Astrocyte (in vitro differentiated cells and primary cell): ENCODE results near the gene HIRA. TPM values are rescaled to one million over a fixed set of nuclear protein-coding genes. Genes with fewer than 3 reads are reported as not detected.

Source experiments
- DNase-seq: peaks from one replicate; pipeline ENCODE4 v3.0.0-alpha.2; 2010; ENCODE audit warnings: low read depth
- FAIRE-seq: peaks from 2 replicates; lab custom pipeline; 2011; peaks lifted over from hg19 to GRCh38; lab: Jason Lieb, UNC
- H2AFZ ChIP-seq: 2 replicates; pipeline ENCODE4 v1.6.0; 2012; ENCODE audit warnings: low read depth, low read length, inconsistent platforms
- H3K27ac ChIP-seq: 2 replicates; pipeline ENCODE4 v1.5.1; 2011; ENCODE audit warnings: low read depth, low read length, inconsistent platforms
- H3K27me3 ChIP-seq: 2 replicates; pipeline ENCODE4 v1.6.0; 2011; ENCODE audit warnings: low read length, inconsistent platforms; ENCODE audit not compliant: insufficient read depth
- H3K36me3 ChIP-seq: 2 replicates; pipeline ENCODE4 v1.5.1; 2011; ENCODE audit warnings: low read length, inconsistent platforms; ENCODE audit not compliant: insufficient read depth
- H3K4me1 ChIP-seq: 2 replicates; pipeline ENCODE4 v1.5.1; 2011; ENCODE audit warnings: low read length, inconsistent platforms; ENCODE audit not compliant: insufficient read depth
- H3K4me2 ChIP-seq: 2 replicates; pipeline ENCODE4 v1.6.0; 2012; ENCODE audit warnings: low read length, inconsistent platforms
- H3K4me3 ChIP-seq: 2 replicates; pipeline ENCODE4 v1.5.1; 2011; ENCODE audit warnings: low read depth, mild to moderate bottlenecking, low read length, inconsistent platforms; ENCODE audit not compliant: insufficient read depth
- H3K79me2 ChIP-seq: 2 replicates; pipeline ENCODE4 v1.6.0; 2012; ENCODE audit warnings: mild to moderate bottlenecking, low read length, inconsistent platforms; ENCODE audit not compliant: insufficient read depth
- H3K9ac ChIP-seq: 2 replicates; pipeline ENCODE4 v1.6.0; 2012; ENCODE audit warnings: mild to moderate bottlenecking, low read length, inconsistent platforms
- H3K9me3 ChIP-seq: 2 replicates; pipeline ENCODE4 v1.5.1; 2012; ENCODE audit warnings: low read depth, mild to moderate bottlenecking, low read length, inconsistent platforms; ENCODE audit not compliant: insufficient read depth
- H4K20me1 ChIP-seq: 2 replicates; pipeline ENCODE4 v1.6.0; 2012; ENCODE audit warnings: low read length, inconsistent platforms; ENCODE audit not compliant: insufficient read depth
- H3K27ac Mint-ChIP-seq: one replicate; pipeline ENCODE4 v1.8.0; 2021; ENCODE audit warnings: mild to moderate bottlenecking, mixed read lengths; ENCODE audit not compliant: unreplicated experiment
- H3K27me3 Mint-ChIP-seq: one replicate; pipeline ENCODE4 v1.8.0; 2021; ENCODE audit warnings: low read depth, mixed read lengths; ENCODE audit not compliant: unreplicated experiment
- H3K36me3 Mint-ChIP-seq: one replicate; pipeline ENCODE4 v1.8.0; 2021; ENCODE audit warnings: low read depth, mixed read lengths; ENCODE audit not compliant: unreplicated experiment
- H3K4me1 Mint-ChIP-seq: one replicate; pipeline ENCODE4 v1.8.0; 2021; ENCODE audit warnings: low read depth, mixed read lengths; ENCODE audit not compliant: unreplicated experiment
- H3K4me3 Mint-ChIP-seq: one replicate; pipeline ENCODE4 v1.8.0; 2021; ENCODE audit warnings: mild to moderate bottlenecking, moderate library complexity, mixed read lengths; ENCODE audit not compliant: unreplicated experiment
- H3K9me3 Mint-ChIP-seq: one replicate; pipeline ENCODE4 v1.8.0; 2021; ENCODE audit warnings: mild to moderate bottlenecking, mixed read lengths; ENCODE audit not compliant: unreplicated experiment
- EZH2 ChIP-seq: IDR thresholded peaks from 2 replicates; pipeline ENCODE4 v1.6.1; 2012; ENCODE audit warnings: mild to moderate bottlenecking, low read length, inconsistent platforms; ENCODE audit not compliant: insufficient read depth
- total RNA-seq: library from RNA; stranded (reverse); gene quantifications from 2 replicates; pipeline ENCODE4 v1.2.1, GENCODE V29; 2021
- TF ChIP-seq, protein P1 (sequence below): IDR thresholded peaks from 2 replicates; pipeline ENCODE4 v1.5.1; 2011; ENCODE audit warnings: low read depth, mild to moderate bottlenecking, inconsistent platforms, low read length, moderate library complexity; ENCODE audit not compliant: insufficient read depth

Gene HIRA
- total RNA-seq, 1 donor from 2014 or later: 31.1 TPM

DNA sequence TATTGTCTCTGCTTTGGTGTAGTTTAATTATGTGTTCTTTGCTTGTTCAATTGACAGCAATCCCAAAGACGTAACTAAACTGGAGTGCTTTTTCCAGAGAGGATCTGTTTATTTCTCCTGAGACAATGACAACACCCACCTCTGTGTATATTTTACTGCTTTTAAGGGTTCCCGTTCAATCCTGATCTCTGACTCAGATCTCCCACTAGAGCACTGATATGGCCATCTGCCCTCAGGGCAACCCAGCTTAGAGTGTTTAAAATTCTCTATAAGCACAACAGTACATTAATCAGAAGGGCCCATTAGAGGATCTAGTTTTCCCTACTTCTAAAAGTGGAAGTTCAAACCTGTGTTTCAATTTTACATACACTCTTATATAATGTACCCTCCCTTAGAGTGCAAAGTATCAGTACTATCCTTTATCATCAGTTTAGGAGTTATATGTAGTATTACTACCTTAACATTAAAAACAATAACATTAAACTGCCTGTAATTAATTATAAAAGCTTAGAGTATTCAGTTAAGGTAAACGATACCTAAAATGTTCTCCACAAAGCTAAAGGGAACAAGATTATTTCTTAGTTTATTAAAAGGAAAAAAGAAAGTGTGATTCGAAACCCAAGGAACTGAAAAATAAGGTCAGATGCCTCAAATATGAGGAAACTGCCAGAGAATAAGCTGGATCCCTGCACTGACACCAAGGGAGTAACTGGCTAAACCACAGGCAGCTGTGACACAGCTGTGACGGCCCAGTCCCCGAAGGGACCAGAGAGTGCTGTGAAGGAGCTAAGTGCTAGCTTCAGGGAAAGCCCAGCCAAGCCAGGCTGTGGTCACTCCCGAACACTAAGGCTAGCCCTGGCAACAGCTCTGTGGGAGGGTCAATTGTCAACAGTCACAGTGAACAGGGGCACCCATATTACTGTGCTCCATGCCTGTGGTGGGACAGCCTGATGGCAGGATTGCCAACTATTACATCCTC is 32.2 kb upstream of the HIRA start:
- Mint-ChIP-seq H3K9me3 (no peaks in the 10 kb centered on the region), H3K36me3 (peaks cover 11% of the 10 kb centered on the region), H3K27ac (peak overlapping the region; percentile 42), H3K27me3 (no peaks in the 10 kb centered on the region), H3K4me3 (peak overlapping the region; percentile 50), H3K4me1 (peaks cover 8% of the 10 kb centered on the region)
- peaks cover 38% of the 10 kb centered on the region for H3K36me3 ChIP-seq
- H3K4me2 ChIP-seq: no peak overlapping the region
- peaks cover 5% of the 10 kb centered on the region for H3K4me1 ChIP-seq
- H4K20me1 ChIP-seq: peaks cover 40% of the 10 kb centered on the region
- FAIRE-seq: no peak
- peaks cover 2% of the 10 kb centered on the region for H3K79me2 ChIP-seq
- H3K27ac ChIP-seq: no peak overlapping the region
- H2AFZ ChIP-seq: no peak overlapping the region
- TF ChIP-seq, protein P1, sequence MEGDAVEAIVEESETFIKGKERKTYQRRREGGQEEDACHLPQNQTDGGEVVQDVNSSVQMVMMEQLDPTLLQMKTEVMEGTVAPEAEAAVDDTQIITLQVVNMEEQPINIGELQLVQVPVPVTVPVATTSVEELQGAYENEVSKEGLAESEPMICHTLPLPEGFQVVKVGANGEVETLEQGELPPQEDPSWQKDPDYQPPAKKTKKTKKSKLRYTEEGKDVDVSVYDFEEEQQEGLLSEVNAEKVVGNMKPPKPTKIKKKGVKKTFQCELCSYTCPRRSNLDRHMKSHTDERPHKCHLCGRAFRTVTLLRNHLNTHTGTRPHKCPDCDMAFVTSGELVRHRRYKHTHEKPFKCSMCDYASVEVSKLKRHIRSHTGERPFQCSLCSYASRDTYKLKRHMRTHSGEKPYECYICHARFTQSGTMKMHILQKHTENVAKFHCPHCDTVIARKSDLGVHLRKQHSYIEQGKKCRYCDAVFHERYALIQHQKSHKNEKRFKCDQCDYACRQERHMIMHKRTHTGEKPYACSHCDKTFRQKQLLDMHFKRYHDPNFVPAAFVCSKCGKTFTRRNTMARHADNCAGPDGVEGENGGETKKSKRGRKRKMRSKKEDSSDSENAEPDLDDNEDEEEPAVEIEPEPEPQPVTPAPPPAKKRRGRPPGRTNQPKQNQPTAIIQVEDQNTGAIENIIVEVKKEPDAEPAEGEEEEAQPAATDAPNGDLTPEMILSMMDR: no peak
- no peak for TF ChIP-seq EZH2
- peak; percentile 41 for DNase-seq
- no peak overlapping the region for H3K4me3 ChIP-seq
- no peaks in the 10 kb centered on the region for H3K27me3 ChIP-seq
- no peaks in the 10 kb centered on the region for H3K9me3 ChIP-seq
- no peak overlapping the region for H3K9ac ChIP-seq

DNA sequence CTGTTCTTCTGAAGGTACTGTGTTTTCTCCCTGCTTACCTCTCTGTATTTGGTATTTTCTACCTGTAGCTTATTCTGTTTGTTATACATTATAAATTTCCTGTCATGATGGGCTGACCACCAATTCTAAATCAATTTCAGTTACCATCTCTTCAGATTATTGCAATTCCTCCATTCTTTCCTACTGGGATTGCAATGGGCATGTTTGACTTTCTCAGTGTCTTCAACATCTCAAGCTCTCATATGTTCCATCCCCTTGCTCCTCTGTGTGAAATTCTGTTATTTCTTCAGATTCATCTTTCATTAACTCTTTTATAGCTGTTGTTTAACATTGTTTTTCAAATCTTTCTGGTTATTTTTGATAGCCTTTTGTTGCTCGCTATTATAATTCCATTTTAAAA is 31.5 kb upstream of the HIRA start:
- no peak for FAIRE-seq
- no peak overlapping the region for H3K9ac ChIP-seq
- no peak overlapping the region for H2AFZ ChIP-seq
- H3K4me3 ChIP-seq: no peak overlapping the region
- H3K4me1 ChIP-seq: peaks cover 5% of the 10 kb centered on the region
- TF ChIP-seq EZH2: no peak
- TF ChIP-seq, protein P1: no peak
- no peak overlapping the region for H3K27ac ChIP-seq
- no peaks in the 10 kb centered on the region for H3K27me3 Mint-ChIP-seq
- H3K27me3 ChIP-seq: no peaks in the 10 kb centered on the region
- no peak overlapping the region for H3K27ac Mint-ChIP-seq
- no peaks in the 10 kb centered on the region for H3K79me2 ChIP-seq
- peaks cover 11% of the 10 kb centered on the region for H3K36me3 Mint-ChIP-seq
- H4K20me1 ChIP-seq: peaks cover 33% of the 10 kb centered on the region
- H3K4me2 ChIP-seq: no peak overlapping the region
- no peaks in the 10 kb centered on the region for H3K9me3 Mint-ChIP-seq
- H3K9me3 ChIP-seq: no peaks in the 10 kb centered on the region
- peaks cover 8% of the 10 kb centered on the region for H3K4me1 Mint-ChIP-seq
- H3K4me3 Mint-ChIP-seq: no peak overlapping the region
- H3K36me3 ChIP-seq: peaks cover 34% of the 10 kb centered on the region
- no peak for DNase-seq

DNA sequence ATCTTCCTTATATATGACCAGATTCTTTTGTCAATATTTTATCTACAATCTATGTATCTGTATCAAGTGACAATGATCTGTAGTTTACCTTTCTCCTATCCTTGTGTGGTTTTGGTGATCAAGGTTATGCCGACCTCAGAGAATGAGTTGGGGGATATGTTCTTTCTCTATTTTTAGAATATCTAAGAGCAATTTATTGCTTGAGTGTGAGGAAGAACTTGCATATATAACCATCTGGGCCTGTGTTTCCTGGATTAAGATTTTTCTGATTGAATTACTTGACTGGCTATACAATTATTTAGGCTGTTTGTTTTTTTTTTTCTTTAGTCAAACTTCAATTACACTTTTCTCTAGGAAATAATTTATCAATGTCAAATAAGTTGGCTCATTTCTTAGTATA is 30.0 kb upstream of the HIRA start:
- no peaks in the 10 kb centered on the region for H3K9me3 Mint-ChIP-seq

More for the DNA sequence above, 30.0 kb upstream of the HIRA start:
- Histone ChIP-seq H3K9ac (no peak overlapping the region), H3K36me3 (peaks cover 34% of the 10 kb centered on the region), H3K27me3 (no peaks in the 10 kb centered on the region), H2AFZ (no peak overlapping the region), H3K4me1 (peaks cover 5% of the 10 kb centered on the region), H3K4me3 (no peak overlapping the region), H3K4me2 (no peak overlapping the region), H3K27ac (no peak overlapping the region), H4K20me1 (peaks cover 24% of the 10 kb centered on the region), H3K9me3 (no peaks in the 10 kb centered on the region), H3K79me2 (no peaks in the 10 kb centered on the region)
- H3K27ac Mint-ChIP-seq: no peak overlapping the region
- peaks cover 13% of the 10 kb centered on the region for H3K36me3 Mint-ChIP-seq
- no peak for DNase-seq
- no peak overlapping the region for H3K4me3 Mint-ChIP-seq
- no peaks in the 10 kb centered on the region for H3K27me3 Mint-ChIP-seq
- peak; percentile 17 for FAIRE-seq
- H3K4me1 Mint-ChIP-seq: peaks cover 8% of the 10 kb centered on the region
- no peak for TF ChIP-seq EZH2
- TF ChIP-seq, protein P1: no peak
